CD14-positive monocyte (primary cell): ENCODE results near the gene RBKS. TPM values are rescaled to one million over a fixed set of nuclear protein-coding genes. Genes with fewer than 3 reads are reported as not detected.

Experiments used
- DNase-seq, 3 donors: peaks; one replicate each; pipeline ENCODE4 v3.0.0-alpha.2; 2011 to 2022
- H2AFZ ChIP-seq: 2 replicates; pipeline ENCODE4 v1.6.0; 2012; ENCODE audit warnings: mild to moderate bottlenecking, low read depth, low read length, inconsistent platforms; ENCODE audit not compliant: insufficient read depth, poor library complexity, severe bottlenecking
- H3K27ac ChIP-seq, 2 donors: 1 replicate in 1 of 2; 2 replicates in 1 of 2; pipeline ENCODE4 v1.5.1; 2012 to 2013; ENCODE audit warnings: low read length in 2 of 2, control low read depth in 1 of 2, inconsistent platforms in 1 of 2, low read depth in 1 of 2, mild to moderate bottlenecking in 1 of 2
- H3K27me3 ChIP-seq, 2 donors: one replicate each; pipeline versions ENCODE4 v1.6.0 to v1.6.1; 2011 to 2013; ENCODE audit warnings: low read length in 2 of 2; ENCODE audit not compliant: control insufficient read depth in 2 of 2, insufficient read depth in 2 of 2
- H3K36me3 ChIP-seq, 2 donors: replicated peaks in 1 of 2; 1 replicate in 1 of 2; 2 replicates in 1 of 2; pipeline versions ENCODE4 v1.5.1 to v1.6.1; 2012 to 2013; ENCODE audit warnings: low read length in 2 of 2, control low read depth in 1 of 2, inconsistent platforms in 1 of 2, mild to moderate bottlenecking in 1 of 2; ENCODE audit not compliant: insufficient read depth in 2 of 2, control insufficient read depth in 1 of 2
- H3K4me1 ChIP-seq, 2 donors: 1 replicate in 1 of 2; 2 replicates in 1 of 2; pipeline versions ENCODE4 v1.5.1 to v1.6.1; 2012 to 2013; ENCODE audit warnings: low read length in 2 of 2, control low read depth in 1 of 2, inconsistent platforms in 1 of 2, mild to moderate bottlenecking in 1 of 2, moderate library complexity in 1 of 2; ENCODE audit not compliant: insufficient read depth in 2 of 2, control insufficient read depth in 1 of 2
- H3K4me2 ChIP-seq: replicated peaks from 2 replicates; pipeline ENCODE3; 2012; ENCODE audit warnings: low read length, moderate library complexity, mild to moderate bottlenecking; ENCODE audit not compliant: poor library complexity, severe bottlenecking; ENCODE audit errors: extremely low read depth
- H3K4me3 ChIP-seq, 3 experiments: fragments of 200-600 bp in 1 of 3; sonication (generic) in 1 of 3; replicated peaks in 1 of 3; 1 replicate in 2 of 3; 2 replicates in 1 of 3; pipeline ENCODE4 v1.5.1; 2011 to 2013; ENCODE audit warnings: low read length in 3 of 3, mild to moderate bottlenecking in 3 of 3, control low read depth in 2 of 3, low read depth in 2 of 3, inconsistent platforms in 1 of 3, moderate library complexity in 1 of 3
- H3K79me2 ChIP-seq: 2 replicates; pipeline ENCODE4 v1.6.0; 2012; ENCODE audit warnings: mild to moderate bottlenecking, control low read depth, inconsistent platforms, low read length, moderate library complexity; ENCODE audit not compliant: insufficient read depth
- H3K9ac ChIP-seq: 2 replicates; pipeline ENCODE4 v1.6.0; 2017; ENCODE audit warnings: low read length, mild to moderate bottlenecking; ENCODE audit not compliant: insufficient read depth, poor library complexity, severe bottlenecking
- H3K9me3 ChIP-seq, 2 donors: replicated peaks in 1 of 2; 1 replicate in 1 of 2; 2 replicates in 1 of 2; pipeline versions ENCODE4 v1.5.1 to v1.6.1; 2012 to 2013; ENCODE audit warnings: low read length in 2 of 2, control low read depth in 1 of 2; ENCODE audit not compliant: control insufficient read depth in 1 of 2, insufficient read depth in 1 of 2
- H4K20me1 ChIP-seq: 2 replicates; pipeline ENCODE4 v1.6.0; 2012; ENCODE audit warnings: mild to moderate bottlenecking, low read length, control low read depth, moderate library complexity; ENCODE audit not compliant: insufficient read depth
- H3K27ac Mint-ChIP-seq, 7 donors: one replicate each; pipeline ENCODE4 v1.8.0; 2020; ENCODE audit warnings: mild to moderate bottlenecking in 7 of 7, mixed read lengths in 7 of 7, moderate library complexity in 6 of 7, inconsistent platforms in 2 of 7
- H3K27me3 Mint-ChIP-seq, 3 donors: one replicate each; pipeline ENCODE4 v1.8.0; 2021 to 2022; ENCODE audit warnings: low read depth in 3 of 3, mild to moderate bottlenecking in 3 of 3, mixed read lengths in 3 of 3, moderate library complexity in 3 of 3, inconsistent platforms in 1 of 3
- H3K36me3 Mint-ChIP-seq, 2 donors: one replicate each; pipeline ENCODE4 v1.8.0; 2020; ENCODE audit warnings: mixed read lengths in 2 of 2, inconsistent platforms in 1 of 2, mild to moderate bottlenecking in 1 of 2
- H3K4me1 Mint-ChIP-seq: one replicate; pipeline ENCODE4 v1.8.0; 2020; ENCODE audit warnings: mild to moderate bottlenecking, mixed read lengths
- H3K4me3 Mint-ChIP-seq, 2 donors: one replicate each; pipeline ENCODE4 v1.8.0; 2020; ENCODE audit warnings: mild to moderate bottlenecking in 2 of 2, mixed read lengths in 2 of 2, moderate library complexity in 1 of 2
- H3K9me3 Mint-ChIP-seq, 7 donors: one replicate each; pipeline ENCODE4 v1.8.0; 2020 to 2022; ENCODE audit warnings: mixed read lengths in 7 of 7, mild to moderate bottlenecking in 6 of 7, moderate library complexity in 6 of 7, inconsistent platforms in 2 of 7
- CTCF ChIP-seq: fragments of 200-600 bp; IDR thresholded peaks from one replicate; pipeline ENCODE4 v1.8.0; 2022; ENCODE audit warnings: antibody characterized with exemption, mild to moderate bottlenecking
- WGBS: methylation state at CpG from one replicate; pipeline ENCODE4 v1.1.5; 2013; ENCODE audit warnings: missing lambda C conversion rate; ENCODE audit not compliant: insufficient coverage; 5-methylcytosine and 5-hydroxymethylcytosine counted together
- intact Hi-C, 2 donors: fragments of 100-400 bp; cut with micrococcal nuclease; formaldehyde crosslinking; loops; one replicate each; pipeline versions ENCODE4 v1.15.0 to v1.15.1; 2023
- polyA plus RNA-seq, 3 donors: library from polyadenylated mRNA; depleted of rRNA in 1 of 3; unstranded in 2 of 3; stranded (reverse) in 1 of 3; fragments of 300-500 nt in 2 of 3; fragments of >200 nt in 1 of 3; fragmentation: Illumina TruSeq in 2 of 3; gene quantifications; 1 replicate in 2 of 3; 2 replicates in 1 of 3; pipeline ENCODE4 v1.2.3, GENCODE V29; 2012 to 2021

Gene RBKS
- polyA plus RNA-seq, 3 donors, result 3.9 to 39.1 (median 4.3) TPM

DNA sequence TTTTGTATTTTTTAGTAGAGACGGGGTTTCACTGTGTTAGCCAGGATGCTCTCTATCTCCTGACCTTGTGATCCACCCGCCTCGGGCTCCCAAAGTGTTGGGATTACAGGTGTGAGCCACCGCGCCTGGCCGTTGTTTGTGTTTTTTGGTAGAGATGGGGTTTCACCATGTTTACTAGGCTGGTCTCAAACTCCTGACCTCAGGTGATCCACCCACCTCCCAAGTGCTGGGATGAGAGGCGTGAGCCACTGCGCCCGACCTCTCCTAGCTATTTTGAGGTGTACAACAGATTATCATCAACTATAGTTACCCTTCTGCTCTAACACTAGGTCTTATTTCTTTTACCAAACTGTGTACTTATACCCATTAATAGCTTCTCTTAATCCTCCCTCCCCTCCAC, 147.6 kb downstream of the RBKS start:
- Histone ChIP-seq H3K4me1 (peaks cover 4 to 7% of the 10 kb centered on the region in 2 donors), H3K9ac (no peak overlapping the region), H3K79me2 (no peaks in the 10 kb centered on the region), H3K27me3 (no peaks in the 10 kb centered on the region), H2AFZ (no peak overlapping the region), H3K4me2 (no peak overlapping the region), H3K4me3 (no peak overlapping the region), H3K27ac (no peak overlapping the region), H3K9me3 (no peaks in the 10 kb centered on the region), H3K36me3 (no peaks in the 10 kb centered on the region), H4K20me1 (no peaks in the 10 kb centered on the region)
- H3K9me3 Mint-ChIP-seq, result peaks cover 0 to 7% (median 3%) of the 10 kb centered on the region in 7 donors
- WGBS, result no CpG with 5 or more reads among the region's 9 CpGs
- H3K4me1 Mint-ChIP-seq, result peaks cover 10% of the 10 kb centered on the region
- peaks cover 0 to 5% (median 2%) of the 10 kb centered on the region in 3 donors for H3K27me3 Mint-ChIP-seq
- H3K27ac Mint-ChIP-seq, result no peak overlapping the region
- TF ChIP-seq CTCF, result no peak
- intact Hi-C loops, result no loop called here
- no peak for DNase-seq
- H3K36me3 Mint-ChIP-seq, result no peaks in the 10 kb centered on the region
- H3K4me3 Mint-ChIP-seq, result no peak overlapping the region

DNA sequence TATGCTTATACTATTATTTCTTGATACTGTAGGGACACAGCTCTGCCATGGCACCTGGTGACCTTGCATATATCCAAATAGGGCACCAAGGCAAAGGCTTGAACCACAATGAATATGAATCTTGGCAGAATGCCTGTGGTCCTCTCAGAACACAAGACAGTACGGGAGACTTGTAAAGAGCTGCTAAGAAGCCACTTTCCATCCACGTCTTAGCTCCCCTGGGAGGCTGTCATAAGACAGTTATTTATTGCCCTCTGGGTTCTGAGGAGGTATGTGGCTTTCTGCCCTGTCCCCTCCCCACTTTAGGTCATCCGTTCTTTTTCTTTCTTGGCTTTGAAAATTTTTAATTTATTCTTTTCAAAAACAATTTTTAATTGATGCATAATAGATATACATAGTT, 148.5 kb downstream of the RBKS start:
- Mint-ChIP-seq H3K27me3 (peaks cover 0 to 5% (median 4%) of the 10 kb centered on the region in 3 donors), H3K4me1 (peaks cover 12% of the 10 kb centered on the region), H3K36me3 (no peaks in the 10 kb centered on the region), H3K27ac (no peak overlapping the region), H3K9me3 (peaks cover 0 to 7% (median 3%) of the 10 kb centered on the region in 7 donors), H3K4me3 (no peak overlapping the region)
- no peaks in the 10 kb centered on the region for H4K20me1 ChIP-seq
- H3K9ac ChIP-seq, result no peak overlapping the region
- intact Hi-C loops, result no loop called here
- H3K9me3 ChIP-seq, result no peaks in the 10 kb centered on the region
- no peaks in the 10 kb centered on the region for H3K27me3 ChIP-seq
- peaks cover 6 to 11% of the 10 kb centered on the region in 2 donors for H3K4me1 ChIP-seq
- H3K4me2 ChIP-seq, result no peak overlapping the region
- H3K4me3 ChIP-seq, result no peak overlapping the region
- no peaks in the 10 kb centered on the region for H3K36me3 ChIP-seq
- TF ChIP-seq CTCF, result no peak
- WGBS, result no CpG with 5 or more reads among the region's 3 CpGs
- H3K27ac ChIP-seq, result no peak overlapping the region
- H3K79me2 ChIP-seq, result no peaks in the 10 kb centered on the region
- H2AFZ ChIP-seq, result no peak overlapping the region
- no peak for DNase-seq
